ENCODE measurements around the gene ZC3H7A. TPM values are rescaled to one million over a fixed set of nuclear protein-coding genes. Genes with fewer than 3 reads are reported as not detected.

ZC3H7A gene
- total and polyA plus RNA-seq, 5 donors from 2014 or later, result 43.3 to 157 (median 48.4) TPM

GRCh38 chr16:11759997-11760396 lies 37.1 kb downstream of the ZC3H7A start:
- Mint-ChIP-seq H3K36me3 (peaks cover 63% of the 10 kb centered on the region), H3K27me3 (no peaks in the 10 kb centered on the region), H3K4me3 (no peak overlapping the region), H3K27ac (peak overlapping the region in 2 of 3 donors; percentile 53 to 85), H3K9me3 (no peaks in the 10 kb centered on the region), H3K4me1 (peaks cover 0 to 11% (median 5%) of the 10 kb centered on the region in 4 donors)
- Histone ChIP-seq H3K36me3 (ENCODE audit: control insufficient read depth, insufficient read depth, low read length) (peaks cover 88% of the 10 kb centered on the region), H3K4me3 (ENCODE audit: low read depth, low read length) (no peak overlapping the region), H3K9me3 (ENCODE audit: control insufficient read depth in 2 of 2, low read length in 2 of 2) (no peaks in the 10 kb centered on the region), H3K4me1 (ENCODE audit: control insufficient read depth, insufficient read depth, low read length, poor library complexity, severe bottlenecking) (no peaks in the 10 kb centered on the region), H3K27ac (ENCODE audit: insufficient read depth, low read length, poor library complexity, severe bottlenecking) (no peak overlapping the region), H3K27me3 (ENCODE audit: control insufficient read depth, insufficient read depth, low read length) (no peaks in the 10 kb centered on the region)
- ATAC-seq (ENCODE audit: low read depth in 2 of 2) (no peak), DNase-seq (no peak)

DNA sequence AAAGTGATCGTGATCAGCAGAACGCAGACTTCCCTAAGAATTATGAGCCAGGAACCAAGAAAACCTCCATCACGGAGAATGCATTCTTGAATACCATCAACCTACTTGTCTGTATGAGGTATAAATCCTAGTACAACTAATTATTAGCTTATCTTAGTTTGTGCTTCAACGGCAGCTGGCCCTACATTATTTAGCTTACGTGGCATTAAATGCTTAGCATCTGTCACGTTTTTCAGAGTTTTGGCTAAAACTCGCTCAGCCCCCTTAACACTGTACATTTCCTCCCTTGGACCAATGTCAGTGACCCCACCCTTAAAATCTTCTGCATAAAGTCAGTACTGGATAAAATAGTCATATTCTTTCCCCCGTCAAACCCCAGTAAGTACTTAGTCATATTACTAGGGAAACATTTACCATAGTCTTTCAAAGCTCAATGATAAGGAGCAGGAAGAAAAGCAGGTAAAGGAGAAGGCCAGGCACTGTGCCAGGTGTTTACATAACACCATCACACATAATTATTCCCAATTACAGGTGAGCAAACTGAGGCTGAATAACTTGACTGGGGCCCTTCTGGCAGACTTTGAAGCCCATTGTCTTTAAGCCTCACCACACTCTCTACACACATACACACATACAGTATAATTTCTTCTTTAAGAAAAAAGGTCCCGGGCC lies 37.8 kb downstream of the ZC3H7A start:
- no peak overlapping the region for H3K4me3 Mint-ChIP-seq
- H3K9me3 Mint-ChIP-seq, result no peaks in the 10 kb centered on the region
- Histone ChIP-seq H3K9me3 (ENCODE audit: control insufficient read depth in 2 of 2, low read length in 2 of 2) (no peaks in the 10 kb centered on the region), H3K27ac (ENCODE audit: insufficient read depth, low read length, poor library complexity, severe bottlenecking) (peak overlapping the region; percentile 20), H3K27me3 (ENCODE audit: control insufficient read depth, insufficient read depth, low read length) (no peaks in the 10 kb centered on the region), H3K4me1 (ENCODE audit: control insufficient read depth, insufficient read depth, low read length, poor library complexity, severe bottlenecking) (no peaks in the 10 kb centered on the region), H3K4me3 (ENCODE audit: low read depth, low read length) (no peak overlapping the region), H3K36me3 (ENCODE audit: control insufficient read depth, insufficient read depth, low read length) (peaks cover 84% of the 10 kb centered on the region)
- peak overlapping the region in 1 of 3 donors; percentile 25 for H3K27ac Mint-ChIP-seq
- DNase-seq, result no peak
- peaks cover 0 to 11% (median 4%) of the 10 kb centered on the region in 4 donors for H3K4me1 Mint-ChIP-seq
- ATAC-seq (ENCODE audit: low read depth in 2 of 2), result no peak
- no peaks in the 10 kb centered on the region for H3K27me3 Mint-ChIP-seq
- peaks cover 58% of the 10 kb centered on the region for H3K36me3 Mint-ChIP-seq

- H3K4me1 Mint-ChIP-seq, result peaks cover 0 to 11% (median 4%) of the 10 kb centered on the region in 4 donors
- DNase-seq, result no peak
- Histone ChIP-seq H3K9me3 (ENCODE audit: control insufficient read depth in 2 of 2, low read length in 2 of 2) (no peaks in the 10 kb centered on the region), H3K27me3 (ENCODE audit: control insufficient read depth, insufficient read depth, low read length) (no peaks in the 10 kb centered on the region), H3K4me3 (ENCODE audit: low read depth, low read length) (no peak overlapping the region), H3K36me3 (ENCODE audit: control insufficient read depth, insufficient read depth, low read length) (peaks cover 90% of the 10 kb centered on the region), H3K4me1 (ENCODE audit: control insufficient read depth, insufficient read depth, low read length, poor library complexity, severe bottlenecking) (no peaks in the 10 kb centered on the region), H3K27ac (ENCODE audit: insufficient read depth, low read length, poor library complexity, severe bottlenecking) (no peak overlapping the region)
- H3K27ac Mint-ChIP-seq, result peak overlapping the region in 2 of 3 donors; percentile 26 to 40
- no peaks in the 10 kb centered on the region for H3K27me3 Mint-ChIP-seq
- peaks cover 61% of the 10 kb centered on the region for H3K36me3 Mint-ChIP-seq
- no peak for ATAC-seq (ENCODE audit: low read depth in 2 of 2)
- no peaks in the 10 kb centered on the region for H3K9me3 Mint-ChIP-seq
- H3K4me3 Mint-ChIP-seq, result no peak overlapping the region
These were observed 39.1 kb downstream of the ZC3H7A start for GRCh38 chr16:11757671-11758545.

DNA sequence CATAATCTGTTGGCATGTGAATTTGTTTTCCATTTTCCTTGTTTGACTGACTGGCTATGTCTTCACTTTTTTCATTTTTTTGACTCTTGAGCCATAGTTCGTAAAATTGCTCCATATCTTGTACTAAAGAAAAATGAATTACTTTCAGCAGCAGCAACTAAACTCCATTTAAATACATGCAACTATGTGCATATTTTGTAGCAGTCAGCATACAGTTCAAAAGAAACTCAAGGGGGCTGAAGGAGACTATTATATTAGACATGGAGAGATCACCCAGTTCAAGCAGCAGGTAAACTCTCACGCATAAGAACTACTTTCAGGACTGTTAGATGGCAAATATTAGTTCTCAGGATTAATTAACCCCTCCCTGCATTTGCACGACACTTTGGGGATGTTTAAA lies 40.8 kb downstream of the ZC3H7A start:
- Mint-ChIP-seq H3K27ac (no peak overlapping the region), H3K4me1 (peaks cover 0 to 11% (median 4%) of the 10 kb centered on the region in 4 donors), H3K27me3 (no peaks in the 10 kb centered on the region), H3K4me3 (no peak overlapping the region), H3K9me3 (no peaks in the 10 kb centered on the region), H3K36me3 (peaks cover 53% of the 10 kb centered on the region)
- H3K27me3 ChIP-seq (ENCODE audit: control insufficient read depth, insufficient read depth, low read length), result no peaks in the 10 kb centered on the region
- DNase-seq (no peak), ATAC-seq (ENCODE audit: low read depth in 2 of 2) (no peak)
- H3K36me3 ChIP-seq (ENCODE audit: control insufficient read depth, insufficient read depth, low read length), result peaks cover 86% of the 10 kb centered on the region
- no peak overlapping the region for H3K27ac ChIP-seq (ENCODE audit: insufficient read depth, low read length, poor library complexity, severe bottlenecking)
- H3K4me3 ChIP-seq (ENCODE audit: low read depth, low read length), result no peak overlapping the region
- H3K4me1 ChIP-seq (ENCODE audit: control insufficient read depth, insufficient read depth, low read length, poor library complexity, severe bottlenecking), result no peaks in the 10 kb centered on the region
- no peaks in the 10 kb centered on the region for H3K9me3 ChIP-seq (ENCODE audit: control insufficient read depth in 2 of 2, low read length in 2 of 2)

- DNase-seq, result no peak
- Mint-ChIP-seq H3K36me3 (peaks cover 50% of the 10 kb centered on the region), H3K27me3 (no peaks in the 10 kb centered on the region), H3K4me1 (peaks cover 0 to 4% (median 2%) of the 10 kb centered on the region in 4 donors), H3K27ac (no peak overlapping the region), H3K4me3 (no peak overlapping the region), H3K9me3 (no peaks in the 10 kb centered on the region)
- Histone ChIP-seq H3K4me1 (ENCODE audit: control insufficient read depth, insufficient read depth, low read length, poor library complexity, severe bottlenecking) (no peaks in the 10 kb centered on the region), H3K27me3 (ENCODE audit: control insufficient read depth, insufficient read depth, low read length) (no peaks in the 10 kb centered on the region), H3K27ac (ENCODE audit: insufficient read depth, low read length, poor library complexity, severe bottlenecking) (no peak overlapping the region), H3K4me3 (ENCODE audit: low read depth, low read length) (no peak overlapping the region), H3K9me3 (ENCODE audit: control insufficient read depth in 2 of 2, low read length in 2 of 2) (no peaks in the 10 kb centered on the region), H3K36me3 (ENCODE audit: control insufficient read depth, insufficient read depth, low read length) (peaks cover 86% of the 10 kb centered on the region)
- no peak for ATAC-seq (ENCODE audit: low read depth in 2 of 2)
These were observed 41.9 kb downstream of the ZC3H7A start for GRCh38 chr16:11755022-11755760.

- Histone ChIP-seq H3K27ac (ENCODE audit: insufficient read depth, low read length, poor library complexity, severe bottlenecking) (no peak overlapping the region), H3K4me1 (ENCODE audit: control insufficient read depth, insufficient read depth, low read length, poor library complexity, severe bottlenecking) (no peaks in the 10 kb centered on the region), H3K4me3 (ENCODE audit: low read depth, low read length) (no peak overlapping the region), H3K36me3 (ENCODE audit: control insufficient read depth, insufficient read depth, low read length) (peaks cover 76% of the 10 kb centered on the region), H3K9me3 (ENCODE audit: control insufficient read depth in 2 of 2, low read length in 2 of 2) (no peaks in the 10 kb centered on the region), H3K27me3 (ENCODE audit: control insufficient read depth, insufficient read depth, low read length) (no peaks in the 10 kb centered on the region)
- H3K27ac Mint-ChIP-seq, result peak overlapping the region in 1 of 3 donors; percentile 10
- no peaks in the 10 kb centered on the region for H3K9me3 Mint-ChIP-seq
- H3K36me3 Mint-ChIP-seq, result peaks cover 53% of the 10 kb centered on the region
- H3K27me3 Mint-ChIP-seq, result no peaks in the 10 kb centered on the region
- peaks cover 0 to 10% (median 6%) of the 10 kb centered on the region in 4 donors for H3K4me1 Mint-ChIP-seq
- ATAC-seq (ENCODE audit: low read depth in 2 of 2), result no peak
- no peak for DNase-seq
- peak overlapping the region in 1 of 4 donors; percentile 19 for H3K4me3 Mint-ChIP-seq
These were observed 44.2 kb downstream of the ZC3H7A start for GRCh38 chr16:11752856-11753255.

- Histone ChIP-seq H3K27me3 (ENCODE audit: control insufficient read depth, insufficient read depth, low read length) (no peaks in the 10 kb centered on the region), H3K36me3 (ENCODE audit: control insufficient read depth, insufficient read depth, low read length) (peaks cover 52% of the 10 kb centered on the region), H3K4me3 (ENCODE audit: low read depth, low read length) (no peak overlapping the region), H3K9me3 (ENCODE audit: control insufficient read depth in 2 of 2, low read length in 2 of 2) (no peaks in the 10 kb centered on the region), H3K4me1 (ENCODE audit: control insufficient read depth, insufficient read depth, low read length, poor library complexity, severe bottlenecking) (no peaks in the 10 kb centered on the region), H3K27ac (ENCODE audit: insufficient read depth, low read length, poor library complexity, severe bottlenecking) (no peak overlapping the region)
- DNase-seq (no peak), ATAC-seq (ENCODE audit: low read depth in 2 of 2) (no peak)
- no peak overlapping the region for H3K27ac Mint-ChIP-seq
- H3K9me3 Mint-ChIP-seq, result no peaks in the 10 kb centered on the region
- no peaks in the 10 kb centered on the region for H3K27me3 Mint-ChIP-seq
- H3K36me3 Mint-ChIP-seq, result peaks cover 37% of the 10 kb centered on the region
- H3K4me3 Mint-ChIP-seq, result peak overlapping the region in 1 of 4 donors; percentile 75
- peaks cover 0 to 12% (median 6%) of the 10 kb centered on the region in 4 donors for H3K4me1 Mint-ChIP-seq
These were observed 47.0 kb downstream of the ZC3H7A start for GRCh38 chr16:11750056-11750455.

All from CD4-positive, CD25-positive, alpha-beta regulatory T cell (primary cell).